ENCODE data around the gene ADAM10.

The ADAM10 gene

DNA sequence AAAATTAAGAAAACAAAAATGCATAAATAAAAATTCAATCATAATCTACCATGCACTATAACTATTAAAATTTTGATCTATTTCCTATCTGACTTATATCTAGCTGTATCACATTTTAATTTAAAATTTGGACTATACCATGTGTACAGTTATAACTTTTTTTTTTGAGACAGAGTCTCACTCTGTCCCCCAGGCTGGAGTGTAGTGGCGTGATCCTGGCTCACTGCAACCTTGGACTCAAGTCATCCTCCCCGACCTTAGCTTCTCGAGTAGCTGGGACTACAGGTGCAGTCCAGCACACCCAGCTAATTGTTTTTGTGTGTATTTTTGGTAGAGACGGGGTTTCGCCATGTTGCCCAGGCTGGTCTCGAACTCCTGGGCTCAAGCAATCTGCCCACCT lies 119.9 kb downstream of the ADAM10 start:
- TF ChIP-seq, protein P1, sequence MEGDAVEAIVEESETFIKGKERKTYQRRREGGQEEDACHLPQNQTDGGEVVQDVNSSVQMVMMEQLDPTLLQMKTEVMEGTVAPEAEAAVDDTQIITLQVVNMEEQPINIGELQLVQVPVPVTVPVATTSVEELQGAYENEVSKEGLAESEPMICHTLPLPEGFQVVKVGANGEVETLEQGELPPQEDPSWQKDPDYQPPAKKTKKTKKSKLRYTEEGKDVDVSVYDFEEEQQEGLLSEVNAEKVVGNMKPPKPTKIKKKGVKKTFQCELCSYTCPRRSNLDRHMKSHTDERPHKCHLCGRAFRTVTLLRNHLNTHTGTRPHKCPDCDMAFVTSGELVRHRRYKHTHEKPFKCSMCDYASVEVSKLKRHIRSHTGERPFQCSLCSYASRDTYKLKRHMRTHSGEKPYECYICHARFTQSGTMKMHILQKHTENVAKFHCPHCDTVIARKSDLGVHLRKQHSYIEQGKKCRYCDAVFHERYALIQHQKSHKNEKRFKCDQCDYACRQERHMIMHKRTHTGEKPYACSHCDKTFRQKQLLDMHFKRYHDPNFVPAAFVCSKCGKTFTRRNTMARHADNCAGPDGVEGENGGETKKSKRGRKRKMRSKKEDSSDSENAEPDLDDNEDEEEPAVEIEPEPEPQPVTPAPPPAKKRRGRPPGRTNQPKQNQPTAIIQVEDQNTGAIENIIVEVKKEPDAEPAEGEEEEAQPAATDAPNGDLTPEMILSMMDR (IDR thresholded peaks at IDR 0.05): no peak

DNA sequence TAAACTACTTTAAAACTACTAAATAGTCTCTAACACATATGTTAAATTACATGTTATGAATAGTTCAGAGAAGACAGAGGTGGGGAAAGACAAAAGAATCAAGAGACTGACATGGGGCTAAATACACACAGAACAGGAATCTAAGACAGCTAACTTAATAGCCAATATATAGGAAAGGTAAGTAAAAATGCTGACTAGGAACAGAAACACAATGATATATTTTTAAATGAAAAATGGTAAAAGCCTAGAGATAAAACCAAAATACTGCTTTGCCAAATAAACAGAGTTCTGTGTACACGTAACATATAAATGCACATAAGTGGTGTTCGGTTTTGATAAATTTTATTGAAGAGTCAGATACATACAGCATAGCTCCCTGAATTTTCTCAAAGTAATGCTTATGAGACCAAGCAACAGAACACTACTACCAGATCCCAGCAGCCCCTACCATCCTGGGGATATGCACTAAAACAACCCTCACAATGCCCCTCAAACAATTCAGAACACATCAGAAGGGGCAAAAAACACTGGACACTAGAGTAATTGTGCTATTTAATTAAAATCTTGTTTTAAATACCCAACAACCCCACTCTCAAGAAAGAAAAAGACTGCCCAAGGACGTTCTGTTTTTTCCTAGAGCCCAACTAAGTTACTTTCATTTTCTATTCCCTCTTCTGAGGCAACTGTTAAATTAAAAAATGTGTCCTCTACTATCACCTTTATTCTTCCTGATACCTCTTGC lies 121.1 kb downstream of the ADAM10 start:
- TF ChIP-seq, protein P1 (IDR thresholded peaks at IDR 0.05): no peak

DNA sequence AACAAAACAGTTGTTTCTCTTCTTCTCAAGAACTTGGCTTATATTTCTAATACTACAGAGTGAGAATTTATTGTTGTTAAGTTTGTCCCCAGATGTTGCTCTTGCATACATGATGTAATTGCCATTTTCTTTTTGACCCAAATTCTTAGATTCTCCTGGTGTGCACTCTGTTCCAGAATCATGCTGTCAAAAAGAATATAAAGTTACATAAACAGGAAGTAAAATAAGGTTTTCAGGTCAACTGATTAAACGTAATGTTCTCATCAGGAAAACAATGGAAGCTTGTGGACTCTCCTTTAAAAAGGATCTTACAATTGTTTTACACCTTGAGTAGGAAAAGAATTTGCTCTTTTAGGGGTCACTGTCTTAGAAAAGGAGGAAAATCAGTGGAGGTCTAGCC lies 121.8 kb downstream of the ADAM10 start:
- TF ChIP-seq, protein P1 (IDR thresholded peaks at IDR 0.05): no peak

DNA sequence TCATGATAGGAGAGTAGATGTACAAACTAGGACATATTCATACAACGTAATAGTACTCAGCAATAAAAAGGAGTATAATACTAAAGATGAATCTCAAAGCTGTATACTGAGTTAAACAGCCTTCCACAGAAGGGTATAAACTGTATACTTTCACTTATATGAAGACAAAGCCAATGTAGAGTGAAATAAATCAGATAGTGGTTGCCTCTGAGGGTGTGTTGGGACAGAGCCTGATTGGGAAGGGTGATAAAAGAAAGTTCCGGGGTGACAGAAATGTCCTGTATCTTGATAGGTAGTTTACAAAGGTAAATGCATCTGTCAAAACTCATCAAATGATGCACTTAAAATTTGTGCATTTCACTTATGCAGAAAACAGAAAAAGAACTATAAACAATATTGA lies 122.5 kb downstream of the ADAM10 start:
- TF ChIP-seq, protein P1 (IDR thresholded peaks at IDR 0.05): no peak

DNA sequence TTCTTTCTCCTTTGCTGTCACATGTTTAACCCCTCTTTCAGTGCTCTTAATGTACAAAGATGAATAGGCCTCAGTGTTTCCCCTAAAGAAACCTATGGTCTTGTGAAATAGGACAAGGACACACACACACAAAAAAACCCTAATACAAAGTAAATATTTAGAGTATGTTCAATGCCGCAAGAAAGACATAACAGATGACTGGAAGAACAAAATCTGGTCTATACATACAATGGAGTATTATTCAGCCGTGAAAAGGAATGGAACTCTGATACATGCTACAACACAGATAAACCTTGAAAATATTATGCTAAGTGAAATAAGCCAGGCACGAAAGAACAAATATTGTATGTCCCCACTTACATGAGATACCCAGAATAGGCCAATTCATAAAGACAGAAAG lies 123.1 kb downstream of the ADAM10 start:
- TF ChIP-seq, protein P1 (IDR thresholded peaks at IDR 0.05): no peak

DNA sequence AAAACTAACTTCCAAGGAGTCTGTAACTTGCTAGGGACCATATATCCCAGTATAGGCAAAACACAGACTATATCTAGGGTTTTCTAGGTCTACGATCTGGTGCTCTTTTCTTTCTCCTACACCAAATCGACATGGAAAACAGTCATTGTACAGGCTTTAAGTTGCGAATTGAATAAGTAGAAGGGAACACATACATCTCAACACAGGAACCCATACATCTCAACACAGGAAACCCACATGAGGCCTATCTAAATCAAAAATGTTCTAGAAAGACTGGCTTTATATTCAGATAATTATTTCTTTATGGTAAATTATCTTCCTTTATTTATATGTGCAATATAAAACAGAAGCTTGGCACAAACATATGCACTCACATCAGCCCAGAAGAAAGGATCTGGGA lies 126.6 kb downstream of the ADAM10 start:
- TF ChIP-seq, protein P1 (IDR thresholded peaks at IDR 0.05): no peak

DNA sequence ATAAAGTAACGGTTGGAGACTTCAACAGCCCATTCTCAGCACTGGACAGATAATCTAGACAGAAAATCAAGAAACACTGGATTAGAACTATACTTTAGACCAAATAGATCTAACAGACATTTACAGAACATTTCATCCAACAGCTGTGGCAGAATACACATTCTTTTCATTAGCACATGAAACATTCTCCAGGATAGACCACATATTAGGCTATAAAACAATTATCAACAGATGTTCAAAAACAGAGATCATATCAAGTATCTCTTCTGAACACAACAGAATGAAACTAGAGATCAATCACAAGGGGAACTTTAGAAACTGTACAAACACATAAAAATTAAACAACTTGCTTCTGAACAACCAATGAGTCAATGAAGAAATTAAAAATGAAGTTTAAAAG lies 133.3 kb downstream of the ADAM10 start:
- TF ChIP-seq, protein P1 (IDR thresholded peaks at IDR 0.05): no peak
